Skin epidermis (tissue), 12 donors: ENCODE data around the gene SETD3.

Experiments
- H3K27ac ChIP-seq, 21 experiments: fragments of 200-600 bp; sonication (generic) in 11 of 21; one replicate each; pipeline ENCODE4 v1.5.0; 2020; ENCODE audit warnings: mild to moderate bottlenecking in 3 of 21, inconsistent platforms in 2 of 21, moderate library complexity in 2 of 21
- H3K4me3 ChIP-seq, 7 experiments: fragments of 200-600 bp; sonication (generic) in 2 of 7; one replicate each; pipeline ENCODE4 v1.5.0; 2020; ENCODE audit warnings: inconsistent platforms in 2 of 7, mild to moderate bottlenecking in 2 of 7, moderate library complexity in 1 of 7

Gene SETD3

DNA sequence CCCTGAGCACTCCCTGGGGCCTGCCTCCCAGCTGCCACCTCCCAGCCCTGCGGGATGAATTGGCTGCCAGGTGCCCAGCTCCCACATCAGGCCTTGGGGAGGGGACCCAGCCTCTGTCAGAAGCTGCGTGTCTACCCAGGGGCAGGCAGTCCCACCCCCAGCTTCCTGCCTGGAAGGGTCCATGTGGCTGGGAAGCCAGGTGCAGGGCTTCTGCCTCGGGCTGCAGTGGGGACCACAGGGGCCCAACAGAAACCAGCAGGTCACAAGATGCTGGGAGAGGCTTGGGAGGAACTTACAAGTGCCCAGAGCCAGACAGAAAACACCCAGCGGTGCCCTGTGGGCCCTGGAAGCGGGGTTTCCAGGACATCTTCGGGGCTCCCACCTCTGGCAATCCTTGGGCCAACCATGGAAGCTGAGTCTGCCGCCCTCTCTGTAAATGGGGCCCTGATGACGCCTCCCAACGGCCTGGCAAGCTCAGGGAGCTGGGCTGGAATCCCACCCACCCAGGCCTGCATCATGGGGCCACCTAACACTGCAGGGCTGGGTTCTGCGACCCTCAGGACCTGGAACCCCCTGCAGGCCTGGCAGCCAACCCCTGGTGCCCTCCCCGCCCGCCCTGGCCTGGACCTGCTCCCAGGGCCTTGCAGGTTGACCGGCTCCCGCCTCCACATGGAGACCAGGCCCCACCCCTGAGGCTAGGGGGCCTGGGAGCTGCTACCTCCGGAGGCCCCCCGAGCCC, 37.2 kb upstream of the SETD3 start:
- Histone ChIP-seq H3K4me3 (no peak overlapping the region), H3K27ac (no peak overlapping the region)

DNA sequence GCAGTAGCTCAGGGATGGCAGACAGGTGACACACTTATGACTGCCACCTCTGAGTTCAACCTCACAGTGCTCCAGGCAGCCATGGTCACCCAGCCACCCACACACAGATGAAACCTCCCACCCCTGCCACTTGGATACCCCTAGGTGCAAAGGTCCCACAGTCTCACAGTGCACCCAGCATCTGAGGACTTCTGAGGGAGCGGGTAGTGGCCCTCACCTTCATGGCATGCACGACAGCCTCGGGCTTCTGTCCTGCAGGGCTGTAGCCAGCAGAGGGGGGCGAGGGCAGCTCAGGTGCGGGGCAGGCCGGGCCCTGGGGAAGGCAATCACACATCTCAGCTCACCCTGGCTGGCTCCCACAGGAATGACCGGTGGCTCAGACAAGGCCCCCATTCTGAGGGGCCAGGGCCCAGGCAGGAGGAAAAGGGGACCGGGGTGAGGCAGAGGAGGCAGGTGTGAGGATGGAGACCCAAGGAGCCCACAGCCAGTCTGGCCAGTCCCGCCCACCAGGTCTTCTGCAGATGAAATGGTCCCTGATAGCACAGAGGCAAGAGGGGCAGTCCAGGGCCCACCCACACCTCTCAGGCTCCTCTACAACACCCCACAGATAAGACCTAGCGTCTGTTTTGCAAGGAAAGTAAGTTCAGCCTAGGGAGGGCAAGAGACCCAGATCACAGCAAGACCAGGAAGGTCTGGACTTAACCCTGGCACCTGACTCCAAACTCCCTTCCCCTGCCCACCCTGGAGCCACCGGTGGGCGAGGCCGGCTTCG, 36.4 kb upstream of the SETD3 start:
- no peak overlapping the region for H3K4me3 ChIP-seq
- no peak overlapping the region for H3K27ac ChIP-seq

DNA sequence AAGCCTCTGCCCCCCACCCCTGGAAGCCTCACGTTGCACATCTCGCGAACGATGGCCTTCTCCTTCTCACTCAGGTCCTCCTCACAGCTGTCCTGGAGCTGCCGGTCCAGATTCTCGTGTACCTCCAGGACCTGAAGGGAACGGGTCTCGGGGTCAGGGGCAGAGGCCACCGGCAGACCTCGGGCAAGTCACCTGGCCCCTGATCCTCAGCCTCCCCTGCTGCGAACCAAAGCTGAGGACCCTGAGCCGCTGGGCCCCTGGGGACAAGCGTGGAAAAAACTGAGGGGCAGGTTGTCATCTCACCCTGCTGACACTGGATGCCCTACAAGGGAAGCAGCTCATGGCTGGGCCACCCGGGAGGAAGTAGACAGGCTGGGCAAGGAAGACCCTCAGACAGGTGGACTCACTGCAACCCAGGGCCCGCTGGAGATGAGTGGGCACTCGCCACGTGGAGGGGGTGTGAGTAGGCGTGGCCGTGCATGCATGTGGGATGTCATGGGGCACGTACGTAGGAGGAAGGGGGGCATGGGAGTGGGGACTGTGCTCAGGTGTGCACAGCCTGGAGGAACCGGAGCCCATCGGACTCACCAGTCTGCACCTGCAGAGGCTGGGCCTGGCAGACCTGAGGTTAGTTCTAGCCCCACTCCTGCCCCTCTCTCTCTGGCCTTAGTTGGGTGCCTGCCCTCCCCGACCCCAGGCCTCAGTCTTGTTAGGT, 35.7 kb upstream of the SETD3 start:
- H3K27ac ChIP-seq: no peak overlapping the region

DNA sequence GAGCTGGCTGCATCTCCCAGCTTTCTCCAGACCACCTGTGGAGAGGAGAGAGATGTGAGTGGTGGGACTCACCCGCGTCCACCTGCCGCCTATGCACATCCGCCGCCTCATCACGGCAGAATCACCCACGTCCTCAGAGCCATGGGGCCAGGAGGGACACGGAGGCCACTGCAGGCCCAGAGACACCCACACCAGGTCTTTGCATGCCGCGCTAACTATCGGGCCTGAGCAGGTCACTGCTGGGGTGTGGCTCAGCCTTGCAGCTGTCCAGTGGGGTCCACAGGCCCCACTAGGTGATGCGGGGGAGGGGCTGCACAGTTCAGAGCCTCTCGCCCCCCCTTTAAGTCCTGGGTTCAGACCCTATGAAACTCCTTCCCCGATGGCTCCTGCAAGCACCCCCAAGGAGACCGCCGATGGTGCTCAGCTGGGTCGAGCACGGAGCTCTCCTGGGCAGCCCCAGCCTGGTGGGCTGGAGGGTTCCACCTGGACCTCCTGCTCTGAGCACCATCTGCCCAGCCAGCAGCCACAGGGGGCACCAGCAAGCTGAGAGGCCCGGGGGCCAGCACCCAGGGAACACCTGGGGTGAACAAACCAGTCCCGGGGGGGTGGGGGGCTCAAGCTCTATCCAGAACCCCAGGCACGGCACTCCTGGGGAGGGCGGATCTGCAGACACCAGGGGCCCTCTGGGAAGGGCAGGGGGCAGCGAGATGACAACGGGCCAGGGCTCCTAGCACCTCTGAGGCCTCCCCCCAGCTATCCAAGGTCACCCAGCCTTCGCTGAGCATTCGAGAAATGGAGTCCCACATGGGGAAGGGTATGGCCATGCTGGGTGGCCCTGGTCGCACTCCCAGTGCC, 34.9 kb upstream of the SETD3 start:
- H3K27ac ChIP-seq: no peak overlapping the region

More for the DNA sequence above, 35.7 kb upstream of the SETD3 start:
- no peak overlapping the region for H3K4me3 ChIP-seq

DNA sequence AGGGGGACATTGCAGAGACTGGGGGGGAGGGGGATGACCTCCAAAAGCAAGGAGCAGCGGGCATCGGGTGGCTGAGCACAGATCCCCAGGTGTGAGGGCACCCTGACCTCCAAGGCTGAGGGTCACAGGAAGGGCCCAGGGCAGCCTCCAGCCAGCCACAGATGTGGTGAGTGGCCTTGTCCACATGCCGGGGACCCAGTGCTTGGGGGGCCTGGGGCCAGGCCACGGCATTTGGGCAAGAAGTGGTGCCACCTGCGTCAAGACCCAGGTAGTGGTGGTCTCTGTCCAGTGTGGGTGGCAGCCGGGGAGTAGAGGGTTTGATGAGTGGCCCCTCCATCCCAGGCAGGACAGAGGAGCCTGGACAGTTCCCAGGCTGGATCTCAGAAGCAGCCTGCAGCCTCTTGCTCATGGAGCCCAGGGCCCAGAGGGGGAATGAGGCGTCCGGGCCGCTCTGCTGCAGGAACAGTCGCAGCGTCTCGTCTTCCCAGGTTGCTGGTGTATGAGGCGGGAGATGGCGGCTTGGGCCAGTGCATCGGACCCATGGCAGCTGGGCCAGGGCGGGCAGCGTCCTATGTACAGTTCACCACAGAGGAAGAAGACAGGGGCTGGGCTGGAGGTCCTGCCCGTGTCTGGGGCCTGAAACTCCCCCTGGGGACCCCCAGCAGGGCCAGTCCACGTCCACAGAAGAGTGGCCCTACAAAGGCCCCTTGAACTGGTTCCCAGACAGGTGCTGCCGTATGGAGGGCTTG, 34.1 kb upstream of the SETD3 start:
- Histone ChIP-seq H3K4me3 (no peak overlapping the region), H3K27ac (peak overlapping the region in 1 of 21 experiments; percentile 12)

More for the DNA sequence above, 34.9 kb upstream of the SETD3 start:
- no peak overlapping the region for H3K4me3 ChIP-seq

DNA sequence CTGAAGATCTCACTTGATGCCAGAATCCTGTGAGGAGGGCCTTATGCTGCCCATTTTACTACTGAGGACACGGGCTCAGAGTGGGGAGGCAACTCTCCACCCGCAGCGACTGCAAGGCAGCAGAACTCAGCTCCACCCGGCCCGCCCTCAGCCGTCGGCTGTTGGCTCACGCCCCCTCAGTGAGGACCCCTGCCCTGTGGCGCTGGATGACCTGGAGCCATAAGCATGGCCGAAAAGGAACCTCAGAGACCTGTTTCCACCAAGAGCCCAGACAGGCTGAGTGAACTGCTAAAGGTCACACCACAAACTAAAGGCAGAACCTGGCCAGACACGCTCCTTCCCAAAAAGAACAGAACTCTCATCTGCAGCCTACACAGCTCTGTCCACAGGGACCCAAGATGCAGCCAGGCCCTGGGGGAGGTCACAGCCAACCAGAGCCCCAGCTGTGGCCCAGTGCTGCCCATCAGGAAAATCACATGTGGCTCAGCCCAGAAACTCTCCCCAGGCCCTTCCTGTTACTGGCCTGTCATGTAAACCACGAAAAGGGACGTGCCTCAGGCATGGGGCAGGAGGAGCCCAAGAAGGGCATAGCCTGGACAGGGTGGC, 33.4 kb upstream of the SETD3 start:
- Histone ChIP-seq H3K27ac (peak overlapping the region in 1 of 21 experiments; percentile 12), H3K4me3 (no peak overlapping the region)

DNA sequence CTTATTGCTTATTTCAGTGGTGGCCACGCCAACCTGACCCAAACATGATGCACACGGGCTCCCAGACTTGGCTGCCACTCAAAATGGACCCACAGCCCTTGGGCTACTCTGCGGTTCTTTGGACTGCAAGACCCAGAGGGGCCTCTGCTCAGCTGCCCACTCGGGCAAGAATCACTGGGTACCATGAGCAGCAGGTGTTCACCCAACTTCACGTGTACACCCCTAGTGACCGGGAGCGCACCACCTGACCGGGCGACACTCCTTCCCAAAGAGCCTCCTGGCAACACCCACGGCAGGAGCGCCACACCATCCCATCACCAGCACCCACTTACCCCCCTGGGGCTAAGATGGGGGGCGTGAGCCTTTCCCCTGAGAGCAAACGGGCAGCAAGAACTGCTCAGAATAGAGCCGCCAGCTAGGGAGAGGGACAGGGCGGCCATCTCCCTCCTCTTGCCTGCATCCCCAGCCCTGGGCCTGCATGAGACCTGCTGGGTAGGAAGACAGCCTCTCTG, 32.6 kb upstream of the SETD3 start:
- H3K4me3 ChIP-seq: no peak overlapping the region
- H3K27ac ChIP-seq: no peak overlapping the region

DNA sequence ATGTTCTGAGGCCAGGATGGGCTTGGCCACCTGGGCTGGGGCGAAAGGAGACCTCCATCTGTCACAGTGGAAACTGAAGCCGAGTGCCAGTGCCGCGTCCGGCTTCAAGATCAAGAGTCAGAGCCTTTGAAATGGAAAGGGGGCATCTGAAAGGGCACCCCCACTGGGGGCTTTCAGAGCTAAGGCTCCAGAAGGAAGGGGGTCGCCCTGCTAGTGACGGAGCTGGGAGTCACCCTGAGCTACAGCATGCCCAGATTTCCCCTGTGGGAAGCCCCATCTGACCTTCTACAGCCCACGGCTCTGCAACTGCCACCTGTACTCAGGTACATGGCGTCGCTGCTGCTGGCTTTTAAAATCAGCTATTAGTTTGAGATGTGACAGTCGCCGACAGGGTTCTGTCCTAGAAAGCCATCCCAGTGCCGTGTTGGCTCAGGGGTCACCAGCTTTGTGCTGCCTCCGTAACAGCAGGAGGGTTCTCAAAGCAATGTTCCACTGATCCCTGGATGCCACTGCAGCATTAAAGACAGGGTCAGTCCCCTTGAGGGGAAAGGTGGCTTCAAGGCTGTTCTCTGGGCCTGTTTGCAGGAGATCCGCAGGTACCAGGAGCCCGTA, 32.0 kb upstream of the SETD3 start:
- no peak overlapping the region for H3K4me3 ChIP-seq
- peak overlapping the region in 1 of 21 experiments; percentile 21 for H3K27ac ChIP-seq

DNA sequence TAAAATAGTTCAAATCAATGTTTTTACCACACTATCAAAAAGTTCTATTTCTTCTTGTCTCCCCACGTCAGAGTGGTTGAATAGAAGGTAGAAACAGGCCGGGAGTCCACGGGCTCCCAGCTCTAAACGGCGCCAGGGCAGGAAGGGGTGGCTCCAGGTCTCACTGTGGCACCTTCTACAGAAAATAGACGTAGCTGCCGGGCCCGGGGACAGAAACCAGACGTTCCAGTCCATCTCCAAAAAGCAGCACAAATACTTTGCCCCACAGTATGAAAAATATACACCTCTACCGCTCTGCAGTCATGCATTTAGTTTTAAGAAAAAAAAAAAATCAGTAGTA, 31.4 kb upstream of the SETD3 start:
- Histone ChIP-seq H3K27ac (peak overlapping the region in 3 of 21 experiments; percentile 15 to 36 (median 21)), H3K4me3 (no peak overlapping the region)

DNA sequence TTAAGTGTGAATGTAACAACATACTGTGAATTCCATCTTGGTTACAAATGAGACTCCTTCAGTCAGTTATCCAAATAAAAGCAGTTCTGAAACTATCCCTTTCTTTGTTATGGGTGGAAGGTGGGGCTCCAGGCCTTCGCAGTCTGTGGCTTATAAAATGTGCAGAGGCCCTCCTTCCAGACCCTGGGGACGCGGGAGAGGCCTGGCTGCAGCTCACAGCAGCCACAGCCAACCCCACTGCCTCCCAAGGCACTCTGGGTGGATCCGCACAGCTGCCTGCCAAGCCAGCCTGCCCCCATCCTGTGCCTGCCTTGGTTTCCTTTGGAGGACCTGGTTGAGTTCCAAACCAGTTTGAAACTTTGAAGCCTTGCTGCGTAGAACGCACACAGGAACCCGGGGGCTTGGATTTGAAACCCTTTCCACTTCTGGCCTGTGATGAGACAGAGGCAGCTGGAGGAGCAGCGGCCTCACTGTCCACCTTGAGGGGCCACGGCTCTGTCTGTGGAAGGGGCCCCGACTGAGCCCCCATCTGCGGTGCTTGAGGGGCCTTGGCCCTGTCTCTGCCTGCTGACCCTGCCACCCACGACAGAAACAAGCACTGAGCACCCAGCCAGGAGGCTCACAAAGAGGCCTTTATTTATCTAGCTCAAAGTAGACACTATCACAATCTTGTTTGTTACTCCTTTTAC, 30.9 kb upstream of the SETD3 start:
- no peak overlapping the region for H3K4me3 ChIP-seq
- H3K27ac ChIP-seq: peak overlapping the region in 5 of 21 experiments; percentile 15 to 38 (median 21)

DNA sequence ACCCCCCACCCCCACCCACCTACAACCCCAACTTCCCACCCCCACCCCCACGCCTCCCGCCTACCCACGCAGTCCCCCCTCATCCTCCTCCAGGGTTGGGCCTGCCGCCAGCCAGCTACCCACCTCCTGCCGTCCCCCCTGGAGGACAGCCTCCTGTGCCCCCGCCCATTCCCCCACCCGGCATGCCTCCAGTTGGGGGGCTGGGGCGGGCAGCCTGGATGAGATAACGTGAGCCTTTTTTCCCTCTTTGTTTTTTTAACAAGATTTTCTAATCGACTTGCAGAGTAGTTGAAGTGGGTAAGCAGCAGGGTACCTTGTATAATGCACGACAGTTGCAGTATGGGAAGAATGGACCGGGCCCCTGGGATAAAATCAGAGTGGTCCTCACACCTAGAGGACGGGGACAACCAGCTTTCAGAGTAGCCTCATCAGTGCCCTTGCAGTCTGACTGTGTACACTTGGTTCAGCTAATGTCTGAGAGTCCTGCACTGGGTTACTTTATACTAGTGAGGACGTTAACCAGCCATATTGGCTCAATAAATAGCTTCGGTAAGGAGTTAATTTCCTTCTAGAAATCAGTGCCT, 30.0 kb upstream of the SETD3 start:
- H3K4me3 ChIP-seq: no peak overlapping the region
- peak overlapping the region in 2 of 21 experiments; percentile 10 to 35 for H3K27ac ChIP-seq

DNA sequence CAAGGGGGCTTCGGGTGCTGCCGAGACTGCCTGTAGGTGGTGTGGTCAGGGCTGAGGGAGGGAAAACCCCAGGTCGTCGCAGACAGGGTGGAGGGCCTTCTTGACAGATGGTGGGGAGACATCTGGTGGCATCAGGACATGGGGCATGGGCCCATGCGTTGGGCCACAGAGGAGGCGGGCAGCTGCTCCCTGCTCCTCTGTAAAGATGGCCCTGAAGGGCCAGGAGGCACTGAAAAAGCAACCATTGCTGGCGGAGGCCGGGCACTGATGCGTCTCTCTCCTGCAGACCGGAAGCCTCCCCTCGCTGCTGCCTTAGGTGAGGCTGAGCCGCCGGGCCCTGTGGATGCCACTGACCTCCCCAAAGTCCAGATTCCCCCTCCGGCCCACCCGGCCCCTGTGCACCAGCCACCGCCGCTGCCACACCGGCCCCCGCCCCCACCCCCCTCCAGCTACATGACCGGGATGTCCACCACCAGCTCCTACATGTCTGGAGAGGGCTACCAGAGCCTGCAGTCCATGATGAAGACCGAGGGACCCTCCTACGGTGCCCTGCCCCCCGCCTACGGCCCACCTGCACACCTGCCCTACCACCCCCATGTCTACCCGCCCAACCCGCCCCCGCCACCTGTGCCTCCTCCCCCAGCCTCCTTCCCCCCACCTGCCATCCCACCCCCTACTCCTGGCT, 29.4 kb upstream of the SETD3 start:
- H3K4me3 ChIP-seq: no peak overlapping the region
- H3K27ac ChIP-seq: no peak overlapping the region

DNA sequence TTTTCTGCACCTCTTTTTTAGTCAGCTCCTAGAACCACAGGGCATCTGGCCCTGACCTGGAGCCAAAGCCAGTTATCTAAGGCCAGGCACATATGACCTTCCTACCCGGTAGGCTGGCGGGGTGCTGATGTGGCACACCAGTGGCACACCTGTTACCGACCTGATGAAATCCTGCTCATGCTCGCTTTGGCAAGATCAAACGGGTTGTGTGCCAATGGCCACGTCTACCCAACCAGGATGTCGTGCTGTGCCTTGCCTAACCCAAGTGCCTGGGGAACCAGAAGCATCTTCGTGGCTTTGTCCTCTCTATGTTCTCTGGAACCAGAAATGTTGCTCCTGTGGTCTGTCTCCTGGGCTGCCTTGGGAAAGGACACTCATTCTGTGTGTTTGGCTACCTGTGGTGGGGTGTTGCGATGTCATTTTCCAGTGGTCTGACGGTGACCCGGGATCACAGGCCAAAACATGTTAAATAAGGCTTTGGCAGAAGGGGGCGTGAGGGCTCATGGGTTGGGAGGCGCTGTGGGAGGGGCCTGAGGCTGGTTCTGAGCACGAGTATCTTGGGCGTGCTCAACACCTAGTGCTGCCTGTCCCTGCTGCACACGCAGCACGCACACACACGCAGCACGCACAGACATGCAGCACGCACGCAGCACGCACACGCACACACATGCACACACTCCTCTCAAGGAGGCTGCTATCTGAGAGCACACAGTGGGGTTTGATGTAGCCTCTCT, 28.4 kb upstream of the SETD3 start:
- Histone ChIP-seq H3K27ac (no peak overlapping the region), H3K4me3 (no peak overlapping the region)

DNA sequence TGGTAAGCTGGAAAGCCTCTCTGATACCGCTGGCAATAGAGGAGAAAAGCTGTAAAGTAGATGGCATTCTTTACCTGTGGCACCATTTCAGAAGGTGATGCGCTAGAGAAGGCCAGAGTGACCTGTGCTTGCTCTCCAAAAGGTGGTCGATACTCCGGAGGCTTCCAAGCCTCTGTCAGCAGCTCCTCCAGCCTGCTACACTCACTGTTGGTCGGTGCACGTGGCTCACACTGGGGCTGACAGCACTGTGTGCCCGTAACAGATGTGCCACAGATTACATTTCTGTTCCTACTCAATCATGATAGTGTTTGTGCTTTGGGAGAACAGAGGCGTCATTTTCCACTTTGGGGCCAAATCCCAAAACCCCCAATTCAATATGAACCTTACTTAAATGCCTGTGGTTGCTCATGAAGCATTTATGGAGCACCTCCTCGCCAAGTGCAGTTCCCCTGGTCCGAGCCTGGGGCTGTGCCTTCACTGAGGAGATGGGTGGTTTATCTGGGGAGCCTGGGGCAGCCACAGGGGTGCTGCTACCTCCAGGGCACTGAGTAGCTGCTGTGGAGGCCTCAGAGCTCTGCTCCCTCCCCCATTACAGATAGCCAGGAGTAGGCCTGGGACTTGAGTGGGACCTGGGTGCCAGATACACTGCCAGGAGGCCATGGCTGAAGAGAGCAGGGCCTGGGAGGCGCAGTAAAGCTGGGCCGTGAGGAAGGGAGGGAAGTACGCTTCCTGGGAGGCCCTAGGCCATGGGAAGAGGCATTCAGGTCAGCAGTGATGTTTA, 27.4 kb upstream of the SETD3 start:
- H3K4me3 ChIP-seq: no peak overlapping the region
- H3K27ac ChIP-seq: peak overlapping the region in 1 of 21 experiments; percentile 27

DNA sequence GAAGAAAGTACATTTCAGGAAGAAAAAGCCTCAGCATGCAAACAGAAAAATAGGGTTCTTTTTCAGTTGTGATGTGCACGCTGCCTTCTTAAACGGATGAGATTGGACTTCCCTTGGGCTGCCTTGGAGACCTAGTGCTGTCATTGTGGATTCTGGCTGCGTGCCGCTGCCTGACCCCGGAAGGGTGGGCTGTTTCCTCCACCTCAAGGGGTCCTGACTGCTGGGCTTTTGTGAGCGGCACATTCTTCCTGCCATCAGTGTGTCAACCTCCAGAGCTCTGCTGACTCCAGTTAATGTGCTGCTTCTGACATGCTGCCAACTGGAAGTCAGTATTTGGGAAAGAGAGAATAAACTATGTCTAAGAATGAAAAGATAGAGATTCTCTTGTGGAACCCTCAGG, 25.6 kb upstream of the SETD3 start:
- Histone ChIP-seq H3K27ac (no peak overlapping the region), H3K4me3 (no peak overlapping the region)
